DND-41 (cell line): Measurements from ENCODE around the gene EPB41L4B.

Source experiments
- ATAC-seq: fragments of 200-7000 bp; cut with Tn5 transposase; 3 replicates; pipeline ENCODE4 v1.9.1; 2021; ENCODE audit warnings: low read depth; ENCODE audit not compliant: insufficient read depth
- DNase-seq: peaks from one replicate; pipeline ENCODE4 v3.0.0-alpha.2; 2020
- H2AFZ ChIP-seq: 2 replicates; pipeline ENCODE4 v1.6.0; 2012; ENCODE audit warnings: low read depth, low read length
- H3K27ac ChIP-seq: 2 replicates; pipeline ENCODE4 v1.5.1; 2012; ENCODE audit warnings: low read length, inconsistent platforms
- H3K27me3 ChIP-seq: fragments of 200-600 bp; sonication (generic); 2 replicates; pipeline ENCODE4 v1.6.0; 2012; ENCODE audit warnings: low read length, mild to moderate bottlenecking, inconsistent platforms; ENCODE audit not compliant: insufficient read depth, poor library complexity
- H3K36me3 ChIP-seq: 2 replicates; pipeline ENCODE4 v1.5.1; 2012; ENCODE audit warnings: low read length, inconsistent platforms; ENCODE audit not compliant: insufficient read depth
- H3K4me1 ChIP-seq: 2 replicates; pipeline ENCODE4 v1.5.1; 2012; ENCODE audit warnings: mild to moderate bottlenecking, low read length; ENCODE audit not compliant: insufficient read depth
- H3K4me2 ChIP-seq: 2 replicates; pipeline ENCODE4 v1.6.0; 2012; ENCODE audit warnings: mild to moderate bottlenecking, moderate library complexity, low read length, inconsistent platforms; ENCODE audit not compliant: insufficient read depth
- H3K4me3 ChIP-seq, 2 experiments: fragments of 200-600 bp in 1 of 2; shearing (Covaris generic) in 1 of 2; 2 replicates each; pipeline ENCODE4 v1.5.1; 2012 to 2016; ENCODE audit warnings: inconsistent platforms in 2 of 2, low read length in 2 of 2, mild to moderate bottlenecking in 2 of 2, low read depth in 1 of 2, moderate library complexity in 1 of 2
- H3K79me2 ChIP-seq: 2 replicates; pipeline ENCODE4 v1.6.0; 2012; ENCODE audit warnings: low read length, inconsistent platforms; ENCODE audit not compliant: insufficient read depth
- H3K9ac ChIP-seq: 2 replicates; pipeline ENCODE4 v1.6.0; 2012; ENCODE audit warnings: low read depth, mild to moderate bottlenecking, inconsistent platforms, low read length, moderate library complexity
- H3K9me3 ChIP-seq: 2 replicates; pipeline ENCODE4 v1.5.1; 2012; ENCODE audit warnings: low read length, moderate library complexity, mild to moderate bottlenecking, inconsistent platforms; ENCODE audit not compliant: insufficient read depth, severe bottlenecking
- H4K20me1 ChIP-seq: 2 replicates; pipeline ENCODE4 v1.6.0; 2012; ENCODE audit warnings: low read length; ENCODE audit not compliant: insufficient read depth
- EZH2 ChIP-seq: IDR thresholded peaks from 3 replicates; pipeline ENCODE4 v1.6.1; 2012; ENCODE audit warnings: borderline replicate concordance, low read depth, mild to moderate bottlenecking, moderate library complexity, low read length, inconsistent platforms; ENCODE audit not compliant: severe bottlenecking
- TF ChIP-seq, protein P1 (sequence below): IDR thresholded peaks from 2 replicates; pipeline ENCODE4 v1.5.1; 2012; ENCODE audit warnings: borderline replicate concordance, low read length, moderate library complexity, mild to moderate bottlenecking; ENCODE audit not compliant: poor library complexity, severe bottlenecking; ENCODE audit errors: extremely low read depth

Gene EPB41L4B

DNA sequence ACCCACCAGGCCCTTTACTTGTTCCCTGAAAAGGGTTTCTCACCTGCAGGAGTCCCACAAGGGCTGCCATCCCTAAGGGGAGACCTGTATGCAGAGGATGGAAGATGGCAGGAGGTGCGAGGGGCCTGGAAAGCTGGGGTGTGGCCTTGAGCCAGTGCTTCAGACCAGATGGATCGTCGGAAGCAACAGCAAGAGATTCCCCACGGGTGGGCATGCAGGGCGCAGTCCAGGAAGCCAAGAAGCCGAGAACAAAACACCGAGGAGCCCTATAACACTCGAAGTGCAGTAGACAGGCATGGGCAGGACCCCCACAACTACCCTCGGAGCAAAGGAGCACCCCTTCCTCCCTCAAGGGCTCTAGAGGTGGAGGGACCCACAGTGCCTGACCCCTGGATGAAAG lies 129.1 kb downstream of the EPB41L4B start:
- no peak overlapping the region for H3K27ac ChIP-seq
- H3K27me3 ChIP-seq = no peaks in the 10 kb centered on the region
- H3K79me2 ChIP-seq = no peaks in the 10 kb centered on the region
- H3K36me3 ChIP-seq = no peaks in the 10 kb centered on the region
- H3K4me1 ChIP-seq = no peaks in the 10 kb centered on the region
- H2AFZ ChIP-seq = no peak overlapping the region
- H4K20me1 ChIP-seq = no peaks in the 10 kb centered on the region
- H3K9ac ChIP-seq = no peak overlapping the region
- no peak overlapping the region for H3K4me3 ChIP-seq
- H3K9me3 ChIP-seq = no peaks in the 10 kb centered on the region
- no peak for TF ChIP-seq EZH2
- TF ChIP-seq, protein P1, sequence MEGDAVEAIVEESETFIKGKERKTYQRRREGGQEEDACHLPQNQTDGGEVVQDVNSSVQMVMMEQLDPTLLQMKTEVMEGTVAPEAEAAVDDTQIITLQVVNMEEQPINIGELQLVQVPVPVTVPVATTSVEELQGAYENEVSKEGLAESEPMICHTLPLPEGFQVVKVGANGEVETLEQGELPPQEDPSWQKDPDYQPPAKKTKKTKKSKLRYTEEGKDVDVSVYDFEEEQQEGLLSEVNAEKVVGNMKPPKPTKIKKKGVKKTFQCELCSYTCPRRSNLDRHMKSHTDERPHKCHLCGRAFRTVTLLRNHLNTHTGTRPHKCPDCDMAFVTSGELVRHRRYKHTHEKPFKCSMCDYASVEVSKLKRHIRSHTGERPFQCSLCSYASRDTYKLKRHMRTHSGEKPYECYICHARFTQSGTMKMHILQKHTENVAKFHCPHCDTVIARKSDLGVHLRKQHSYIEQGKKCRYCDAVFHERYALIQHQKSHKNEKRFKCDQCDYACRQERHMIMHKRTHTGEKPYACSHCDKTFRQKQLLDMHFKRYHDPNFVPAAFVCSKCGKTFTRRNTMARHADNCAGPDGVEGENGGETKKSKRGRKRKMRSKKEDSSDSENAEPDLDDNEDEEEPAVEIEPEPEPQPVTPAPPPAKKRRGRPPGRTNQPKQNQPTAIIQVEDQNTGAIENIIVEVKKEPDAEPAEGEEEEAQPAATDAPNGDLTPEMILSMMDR = no peak
- ATAC-seq (no peak), DNase-seq (no peak)
- H3K4me2 ChIP-seq = no peak overlapping the region

DNA sequence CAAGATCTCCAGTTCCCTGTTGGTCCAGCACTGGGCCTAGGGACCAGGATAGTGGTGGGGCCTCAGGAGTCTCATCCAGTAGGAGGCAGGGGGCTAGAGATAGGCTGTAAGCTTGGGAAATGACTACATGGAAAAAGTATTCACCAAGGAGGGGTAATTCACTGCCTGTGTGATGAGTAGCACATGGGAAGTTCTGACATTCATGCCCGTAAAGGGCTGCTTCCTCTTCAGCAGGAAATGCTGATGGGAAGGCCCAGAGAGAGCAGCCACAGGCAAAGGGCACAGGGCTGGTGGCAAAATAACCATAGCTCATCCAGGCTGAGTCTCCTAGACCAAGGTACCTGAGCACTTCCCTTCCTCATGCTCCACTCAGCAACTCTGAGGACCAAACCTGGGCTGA lies 130.7 kb downstream of the EPB41L4B start:
- TF ChIP-seq, protein P1 = no peak
- TF ChIP-seq EZH2 = no peak
- H3K4me1 ChIP-seq = no peaks in the 10 kb centered on the region
- H3K79me2 ChIP-seq = no peaks in the 10 kb centered on the region
- H3K27me3 ChIP-seq = peaks cover 5% of the 10 kb centered on the region
- H4K20me1 ChIP-seq = no peaks in the 10 kb centered on the region
- ATAC-seq (no peak), DNase-seq (no peak)
- H3K9me3 ChIP-seq = no peaks in the 10 kb centered on the region
- H3K4me3 ChIP-seq = no peak overlapping the region
- H3K4me2 ChIP-seq = no peak overlapping the region
- H3K36me3 ChIP-seq = no peaks in the 10 kb centered on the region
- H2AFZ ChIP-seq = no peak overlapping the region
- no peak overlapping the region for H3K9ac ChIP-seq
- no peak overlapping the region for H3K27ac ChIP-seq

GRCh38 chr9:109186857-109187520 lies 133.9 kb downstream of the EPB41L4B start:
- no peak for TF ChIP-seq EZH2
- TF ChIP-seq, protein P1 = no peak
- H3K36me3 ChIP-seq = no peaks in the 10 kb centered on the region
- no peak overlapping the region for H3K4me3 ChIP-seq

More at GRCh38 chr9:109186857-109187520, 133.9 kb downstream of the EPB41L4B start:
- DNase-seq = no peak
- Histone ChIP-seq H2AFZ (no peak overlapping the region), H3K9ac (no peak overlapping the region), H3K27ac (no peak overlapping the region), H3K79me2 (no peaks in the 10 kb centered on the region), H4K20me1 (no peaks in the 10 kb centered on the region), H3K4me2 (no peak overlapping the region), H3K4me1 (no peaks in the 10 kb centered on the region), H3K9me3 (no peaks in the 10 kb centered on the region), H3K27me3 (peaks cover 5% of the 10 kb centered on the region)
- ATAC-seq = no peak
